LNCaP clone FGC (cell line): ENCODE results near the gene GFPT2.

ENCODE experiments used
- DNase-seq: peaks from one replicate; pipeline ENCODE4 v3.0.0-alpha.2; 2011; ENCODE audit warnings: low read depth
- H3K4me3 ChIP-seq: 2 replicates; pipeline ENCODE4 v1.5.1; 2011; ENCODE audit warnings: mild to moderate bottlenecking, low read depth, low read length, control low read depth
- CTCF ChIP-seq: IDR thresholded peaks from 2 replicates; pipeline ENCODE4 v1.5.1; 2012; ENCODE audit warnings: mild to moderate bottlenecking; ENCODE audit not compliant: control insufficient read depth, insufficient read depth; ENCODE audit errors: extremely low read depth

GFPT2 gene

DNA sequence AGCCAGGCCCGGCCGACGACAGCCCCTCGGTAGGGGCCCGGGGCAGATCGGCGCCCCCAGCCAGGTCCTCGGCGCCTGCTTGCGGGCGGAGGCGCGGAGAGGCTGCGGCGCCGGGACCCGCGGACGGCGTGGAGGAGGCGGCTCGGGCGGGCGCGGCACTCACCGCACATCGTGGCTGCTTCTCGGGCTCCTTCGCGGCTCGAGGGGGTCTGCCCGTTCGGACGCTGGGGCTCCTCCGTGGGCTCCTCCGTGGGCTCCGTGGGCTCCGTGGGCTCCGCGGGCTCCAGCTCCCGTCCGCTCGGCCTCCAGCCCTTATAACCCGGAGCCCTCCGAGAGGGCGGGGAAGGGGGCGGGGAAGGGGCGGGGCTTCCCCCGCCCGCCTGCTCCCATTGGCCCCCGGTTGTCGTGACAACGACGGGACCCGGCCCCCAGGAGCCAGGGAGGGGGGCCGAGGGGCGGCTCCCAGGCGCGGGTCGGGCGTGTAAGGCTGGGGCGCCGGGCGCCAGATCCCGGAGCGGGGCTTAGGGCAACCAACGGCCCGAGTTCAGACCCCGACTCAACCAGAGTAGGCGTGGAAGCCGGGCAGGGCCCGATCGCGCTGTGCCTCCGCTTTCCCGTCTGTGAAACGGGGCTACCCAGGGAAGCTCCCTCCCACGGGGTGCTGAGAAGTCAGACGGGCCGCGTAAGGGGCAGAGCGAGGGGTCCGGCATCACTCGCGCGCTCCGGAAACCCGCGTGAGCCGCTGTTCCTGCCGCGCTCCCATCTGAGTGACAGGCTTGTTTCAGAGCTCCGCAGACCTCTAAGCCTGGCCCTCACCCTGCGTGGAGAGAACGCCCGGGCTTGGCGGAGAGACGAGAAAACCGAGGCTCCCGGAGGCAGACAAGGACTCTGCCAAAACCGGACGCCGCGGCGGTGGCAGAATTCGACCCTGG, at the start of gene GFPT2:
Gene GFPT2 (minus strand): TSS at position 289 of the 932 bp plus-strand sequence. CDS start 119 bp downstream, at position 170.
- H3K4me3 ChIP-seq = peak within 1 kb of the TSS; percentile 63
- no peak for DNase-seq

GRCh38 chr5:180402716-180403115, 49.6 kb upstream of the GFPT2 start:
- no peak for TF ChIP-seq CTCF
- no peak for DNase-seq
- H3K4me3 ChIP-seq = no peak overlapping the region

More for the DNA sequence above, at the start of gene GFPT2:
- no peak for TF ChIP-seq CTCF

DNA sequence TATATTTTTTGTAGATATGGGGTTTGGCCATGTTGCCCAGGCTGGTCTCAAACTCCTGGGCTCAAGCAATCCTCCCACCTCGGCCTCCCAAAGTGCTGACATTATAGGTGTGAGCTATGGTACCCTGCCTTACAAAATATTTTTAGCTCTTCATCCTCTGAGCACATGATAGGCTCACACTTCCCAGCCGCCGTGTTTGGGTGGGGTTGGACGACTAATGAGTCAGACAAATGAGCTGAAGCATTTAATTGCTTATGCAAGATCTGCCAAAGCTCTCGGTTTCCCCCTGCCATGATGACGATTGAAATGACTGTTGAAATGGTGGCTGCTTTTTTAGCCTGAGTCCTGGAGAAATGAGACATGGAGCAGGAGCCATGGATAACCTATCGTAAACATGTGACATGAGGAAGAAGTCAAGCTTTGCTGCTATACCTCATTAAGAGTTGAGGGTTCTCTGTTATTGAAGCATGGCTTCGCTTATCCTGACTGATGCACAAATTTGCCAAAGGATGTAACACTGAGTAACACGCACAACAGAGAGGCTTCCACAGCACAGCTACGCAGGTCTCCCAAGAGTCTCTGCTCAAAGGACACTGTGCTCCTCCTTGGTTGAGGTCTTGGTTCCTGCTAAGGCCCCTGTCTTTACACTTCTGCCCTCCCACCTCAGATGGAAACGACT, 48.2 kb upstream of the GFPT2 start:
- no peak for TF ChIP-seq CTCF
- H3K4me3 ChIP-seq = no peak overlapping the region
- DNase-seq = no peak

DNA sequence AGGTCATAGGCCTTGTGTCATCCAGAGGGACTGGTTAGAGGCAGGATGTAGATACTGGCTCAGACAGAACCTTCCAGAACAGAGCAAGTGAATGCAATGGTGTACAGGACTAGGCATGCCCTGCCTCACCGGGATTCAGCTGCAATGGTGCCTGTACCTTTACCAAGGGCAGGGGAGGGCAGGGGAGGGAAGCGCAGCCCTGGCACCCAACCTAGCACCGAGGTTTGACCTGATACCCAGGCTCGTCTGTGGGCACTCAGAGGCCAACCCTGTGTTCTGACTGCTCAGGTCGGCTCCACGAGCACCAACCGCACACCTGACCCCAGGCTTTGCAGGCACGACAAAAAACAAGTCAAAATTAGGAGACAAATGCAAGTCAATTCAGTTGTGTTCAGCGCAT, 47.3 kb upstream of the GFPT2 start:
- no peak for DNase-seq
- no peak for TF ChIP-seq CTCF
- H3K4me3 ChIP-seq = no peak overlapping the region

GRCh38 chr5:180399401-180400215, 46.5 kb upstream of the GFPT2 start:
- H3K4me3 ChIP-seq = no peak overlapping the region
- DNase-seq = no peak
- TF ChIP-seq CTCF = no peak

GRCh38 chr5:180396926-180397325, 43.8 kb upstream of the GFPT2 start:
- DNase-seq = no peak
- no peak for TF ChIP-seq CTCF
- no peak overlapping the region for H3K4me3 ChIP-seq
